ENCODE measurements around the gene ST6GALNAC4. TPM values are rescaled to one million over a fixed set of nuclear protein-coding genes. Genes with fewer than 3 reads are reported as not detected.

Gene ST6GALNAC4
- total and polyA plus RNA-seq, 9 of the 15 experiments (the other 6 are each of a cell fraction or from before 2014, with no cell fraction given), result 2.6 to 43.1 (median 15.4) TPM

DNA sequence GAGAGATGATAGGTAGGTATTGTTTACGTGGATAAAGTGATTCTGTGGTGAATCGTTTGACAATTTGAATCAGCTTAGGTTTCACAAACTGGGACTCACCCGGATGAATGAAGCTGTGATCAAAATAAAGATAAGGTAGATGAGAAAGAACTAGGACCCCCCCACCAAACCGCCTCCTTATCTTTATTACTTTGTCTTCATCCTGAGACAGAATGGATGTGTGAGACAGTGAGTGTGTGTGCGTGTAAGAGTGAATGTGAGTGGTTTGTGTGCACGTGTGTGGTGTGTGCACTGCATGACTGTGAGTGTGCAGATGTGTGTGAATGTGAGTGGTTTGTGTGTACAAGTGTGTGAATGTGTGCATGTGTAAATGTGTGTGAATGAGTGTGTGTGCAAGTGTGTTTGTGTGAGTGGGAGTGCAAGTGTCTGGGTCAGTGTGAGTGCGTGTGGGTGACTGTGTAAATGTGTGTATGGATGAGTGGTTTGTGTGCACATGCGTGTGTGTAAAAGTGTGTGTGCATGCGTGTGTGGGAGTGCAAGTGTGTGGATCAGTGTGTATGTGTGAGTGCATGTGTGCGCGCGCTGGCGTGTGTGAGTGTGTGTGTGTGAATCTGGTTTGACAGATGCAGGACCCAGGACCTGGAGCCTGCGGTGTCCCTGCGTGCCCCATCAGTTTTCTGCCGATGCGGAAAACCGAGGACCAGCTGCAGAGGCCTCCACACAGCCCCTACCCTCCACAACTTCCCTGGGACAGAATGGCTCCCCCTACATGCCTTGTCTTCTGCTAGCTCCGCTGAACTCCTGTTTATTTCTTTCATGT is 51.0 kb downstream of the ST6GALNAC4 start (continued):
- TF ChIP-seq, protein P1, sequence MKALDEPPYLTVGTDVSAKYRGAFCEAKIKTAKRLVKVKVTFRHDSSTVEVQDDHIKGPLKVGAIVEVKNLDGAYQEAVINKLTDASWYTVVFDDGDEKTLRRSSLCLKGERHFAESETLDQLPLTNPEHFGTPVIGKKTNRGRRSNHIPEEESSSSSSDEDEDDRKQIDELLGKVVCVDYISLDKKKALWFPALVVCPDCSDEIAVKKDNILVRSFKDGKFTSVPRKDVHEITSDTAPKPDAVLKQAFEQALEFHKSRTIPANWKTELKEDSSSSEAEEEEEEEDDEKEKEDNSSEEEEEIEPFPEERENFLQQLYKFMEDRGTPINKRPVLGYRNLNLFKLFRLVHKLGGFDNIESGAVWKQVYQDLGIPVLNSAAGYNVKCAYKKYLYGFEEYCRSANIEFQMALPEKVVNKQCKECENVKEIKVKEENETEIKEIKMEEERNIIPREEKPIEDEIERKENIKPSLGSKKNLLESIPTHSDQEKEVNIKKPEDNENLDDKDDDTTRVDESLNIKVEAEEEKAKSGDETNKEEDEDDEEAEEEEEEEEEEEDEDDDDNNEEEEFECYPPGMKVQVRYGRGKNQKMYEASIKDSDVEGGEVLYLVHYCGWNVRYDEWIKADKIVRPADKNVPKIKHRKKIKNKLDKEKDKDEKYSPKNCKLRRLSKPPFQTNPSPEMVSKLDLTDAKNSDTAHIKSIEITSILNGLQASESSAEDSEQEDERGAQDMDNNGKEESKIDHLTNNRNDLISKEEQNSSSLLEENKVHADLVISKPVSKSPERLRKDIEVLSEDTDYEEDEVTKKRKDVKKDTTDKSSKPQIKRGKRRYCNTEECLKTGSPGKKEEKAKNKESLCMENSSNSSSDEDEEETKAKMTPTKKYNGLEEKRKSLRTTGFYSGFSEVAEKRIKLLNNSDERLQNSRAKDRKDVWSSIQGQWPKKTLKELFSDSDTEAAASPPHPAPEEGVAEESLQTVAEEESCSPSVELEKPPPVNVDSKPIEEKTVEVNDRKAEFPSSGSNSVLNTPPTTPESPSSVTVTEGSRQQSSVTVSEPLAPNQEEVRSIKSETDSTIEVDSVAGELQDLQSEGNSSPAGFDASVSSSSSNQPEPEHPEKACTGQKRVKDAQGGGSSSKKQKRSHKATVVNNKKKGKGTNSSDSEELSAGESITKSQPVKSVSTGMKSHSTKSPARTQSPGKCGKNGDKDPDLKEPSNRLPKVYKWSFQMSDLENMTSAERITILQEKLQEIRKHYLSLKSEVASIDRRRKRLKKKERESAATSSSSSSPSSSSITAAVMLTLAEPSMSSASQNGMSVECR (CRISPR knock-in tag; IDR thresholded peaks at IDR 0.05), result no peak
- no peak for TF ChIP-seq MYC (IDR thresholded peaks at IDR 0.05; ENCODE audit: low read depth, low read length)
- TF ChIP-seq MYC (CRISPR knock-in tag; IDR thresholded peaks at IDR 0.05; ENCODE audit: borderline replicate concordance, low read depth), result 0 out of 2 replicates have a peak, but pooled peaks have one; percentile 40
- no peak for TF ChIP-seq RBM14 (IDR thresholded peaks at IDR 0.05; ENCODE audit: borderline replicate concordance, insufficient read depth, low read depth, low read length)
- TF ChIP-seq ZNF589 (CRISPR knock-in tag; IDR thresholded peaks at IDR 0.05; ENCODE audit: low read depth), result 0 out of 2 replicates have a peak, but pooled peaks have one; percentile 49
- no peak for TF ChIP-seq ARID2 (IDR thresholded peaks at IDR 0.05)
- TF ChIP-seq TAF15 (IDR thresholded peaks at IDR 0.05; ENCODE audit: low read depth, low read length), result no peak
- TF ChIP-seq GABPA (tag; conservative IDR thresholded peaks at IDR 0.05; ENCODE audit: low read depth), result no peak
- no peak for TF ChIP-seq SMC3 (conservative IDR thresholded peaks at IDR 0.05; ENCODE audit: insufficient read depth, low read depth, low read length)
- no peak for TF ChIP-seq ZNF79 (CRISPR knock-in tag; IDR thresholded peaks at IDR 0.05; ENCODE audit: low read depth)
- TF ChIP-seq ZMIZ1 (IDR thresholded peaks at IDR 0.05; ENCODE audit: low read depth in 2 of 2, low read length in 2 of 2), result no peak
- no peak for TF ChIP-seq ILF3 (IDR thresholded peaks at IDR 0.05; ENCODE audit: borderline replicate concordance)
- TF ChIP-seq SMAD4 (CRISPR knock-in tag; conservative IDR thresholded peaks at IDR 0.05), result no peak
- TF ChIP-seq SIN3A (IDR thresholded peaks at IDR 0.05; ENCODE audit: borderline replicate concordance in 2 of 2, control insufficient read depth in 1 of 2, low read depth in 2 of 2, low read length in 2 of 2), result no peak
- no peak for TF ChIP-seq ZNF699 (CRISPR knock-in tag; IDR thresholded peaks at IDR 0.05; ENCODE audit: insufficient replicate concordance)
- no peak for TF ChIP-seq NFE2L1 (tag; IDR thresholded peaks at IDR 0.05; ENCODE audit: borderline replicate concordance, low read depth)
- TF ChIP-seq SNIP1 (IDR thresholded peaks at IDR 0.05; ENCODE audit: low read depth), result no peak
- no peak for TF ChIP-seq BRD9 (IDR thresholded peaks at IDR 0.05; ENCODE audit: low read depth, partially characterized antibody)
- TF ChIP-seq ZC3H8 (IDR thresholded peaks at IDR 0.05), result 0 out of 2 replicates have a peak, but pooled peaks have one; percentile 18
